HepG2 (cell line): ENCODE measurements around the gene NEAT1. TPM values are rescaled to one million over a fixed set of nuclear protein-coding genes. Genes with fewer than 3 reads are reported as not detected.
"Not testable (repeated sequence)": the region's sequence is repeated elsewhere in the genome, so short reads cannot be mapped to it uniquely, and the experiment has no call there.

Source experiments
- ATAC-seq: fragments of 200-7000 bp; cut with Tn5 transposase; 3 replicates; pipeline ENCODE4 v1.9.1; 2020; ENCODE audit warnings: mild to moderate bottlenecking, moderate library complexity
- BruUV-seq: library from RNA; stranded (reverse); fragments of 400-500 nt; replicated peaks from 2 replicates; lab custom pipeline; 2021; lab: Mats Ljungman, UMichigan
- CTCF ChIA-PET: fragments of 300-600 bp; formaldehyde crosslinking; extraction: SDS; loops from one replicate; lab custom pipeline; 2021; ENCODE audit warnings: low total read pairs, inconsistent platforms, low intra/inter-chr PET ratio; lab: Yijun Ruan, JAX
- POLR2A ChIA-PET: fragments of 350-600 bp; sonication (Branson Sonifier 250); formaldehyde crosslinking; loops from one replicate; lab custom pipeline; 2020; ENCODE audit warnings: antibody characterized with exemption, inconsistent platforms; lab: Yijun Ruan, JAX
- DNase-seq: peaks from one replicate; pipeline ENCODE4 v3.0.0-alpha.2; 2015; ENCODE audit warnings: low spot score
- FAIRE-seq: peaks from 3 replicates; lab custom pipeline; 2011; peaks lifted over from hg19 to GRCh38; lab: Jason Lieb, UNC
- H2AFZ ChIP-seq: one replicate; pipeline ENCODE4 v1.6.1; 2011; ENCODE audit warnings: low read length, inconsistent platforms
- H3K27ac ChIP-seq: fragments of 300-600 bp; 3 replicates; pipeline ENCODE4 v1.8.0; 2011; ENCODE audit warnings: mixed run types, mild to moderate bottlenecking, mixed read lengths, low read length, inconsistent platforms; ENCODE audit not compliant: insufficient read depth; ENCODE audit errors: extremely low read length
- H3K27me3 ChIP-seq, 2 experiments: fragments of 200-600 bp in 1 of 2; 2 replicates in 1 of 2; 3 replicates in 1 of 2; pipeline versions ENCODE4 v1.6.0 to v1.8.0; 2011; ENCODE audit warnings: low read length in 2 of 2, mild to moderate bottlenecking in 2 of 2, moderate library complexity in 2 of 2, inconsistent platforms in 1 of 2; ENCODE audit not compliant: insufficient read depth in 2 of 2, control insufficient read depth in 1 of 2
- H3K36me3 ChIP-seq, 2 experiments: fragments of 200-600 bp in 1 of 2; replicated peaks in 1 of 2; 2 replicates in 1 of 2; 3 replicates in 1 of 2; pipeline versions ENCODE4 v1.5.1 to v1.8.0; 2011; ENCODE audit warnings: low read length in 2 of 2, inconsistent platforms in 1 of 2; ENCODE audit not compliant: insufficient read depth in 2 of 2, control insufficient read depth in 1 of 2
- H3K4me1 ChIP-seq: 2 replicates; pipeline ENCODE4 v1.5.1; 2012; ENCODE audit warnings: low read length, inconsistent platforms; ENCODE audit not compliant: insufficient read depth
- H3K4me2 ChIP-seq: 2 replicates; pipeline ENCODE4 v1.6.0; 2011; ENCODE audit warnings: low read depth, low read length, inconsistent platforms
- H3K4me3 ChIP-seq, 3 experiments: fragments of 200-600 bp in 1 of 3; sonication (generic), shearing (Covaris generic) in 1 of 3; replicated peaks in 1 of 3; 2 replicates each; pipeline ENCODE4 v1.5.1; 2011 to 2016; ENCODE audit warnings: low read length in 3 of 3, inconsistent platforms in 2 of 3, low read depth in 2 of 3, mild to moderate bottlenecking in 2 of 3, control low read depth in 1 of 3, mixed read lengths in 1 of 3; ENCODE audit not compliant: insufficient read depth in 1 of 3
- H3K79me2 ChIP-seq: one replicate; pipeline ENCODE4 v1.6.1; 2011; ENCODE audit warnings: low read length, inconsistent platforms; ENCODE audit not compliant: insufficient read depth
- H3K9ac ChIP-seq: 2 replicates; pipeline ENCODE4 v1.6.0; 2011; ENCODE audit warnings: mild to moderate bottlenecking, low read depth, low read length, inconsistent platforms; ENCODE audit not compliant: insufficient read depth
- H3K9me3 ChIP-seq: 2 replicates; pipeline ENCODE4 v1.5.1; 2012; ENCODE audit warnings: mild to moderate bottlenecking, low read length
- H4K20me1 ChIP-seq: 2 replicates; pipeline ENCODE4 v1.6.0; 2011; ENCODE audit warnings: inconsistent platforms, mild to moderate bottlenecking, low read length, moderate library complexity; ENCODE audit not compliant: insufficient read depth
- BORCS8-MEF2B ChIP-seq: sonication (generic); formaldehyde crosslinking; IDR thresholded peaks from 2 replicates; pipeline ENCODE4 v1.8.0; 2022; ENCODE audit warnings: mild to moderate bottlenecking, missing genetic modification reagents
- ETS1 ChIP-seq: sonication (generic); formaldehyde crosslinking; IDR thresholded peaks from 2 replicates; pipeline ENCODE4 v1.4.0; 2020; ENCODE audit warnings: missing genetic modification reagents
- HBP1 ChIP-seq: IDR thresholded peaks from 2 replicates; pipeline ENCODE4 v1.6.1; 2016; ENCODE audit warnings: low read depth, control low read depth
- HDAC1 ChIP-seq: sonication (generic); formaldehyde crosslinking; IDR thresholded peaks from 2 replicates; pipeline ENCODE4 v1.5.1; 2020; ENCODE audit warnings: mild to moderate bottlenecking, missing genetic modification reagents
- U2AF2 ChIP-seq: fragments of 200-400 bp; formaldehyde crosslinking; IDR thresholded peaks from 2 replicates; pipeline ENCODE4 v1.6.1; 2017; ENCODE audit warnings: low read depth, mild to moderate bottlenecking, low read length
- YY1 ChIP-seq: IDR thresholded peaks from 2 replicates; pipeline ENCODE4 v1.6.1; 2011; ENCODE audit warnings: low read length, low read depth, moderate library complexity, mild to moderate bottlenecking; ENCODE audit not compliant: insufficient read depth, insufficient replicate concordance
- ZNF512 ChIP-seq: sonication (generic); formaldehyde crosslinking; IDR thresholded peaks from 2 replicates; pipeline ENCODE4 v1.4.0; 2020; ENCODE audit warnings: mild to moderate bottlenecking, missing genetic modification reagents
- ZNF580 ChIP-seq: IDR thresholded peaks from 2 replicates; pipeline ENCODE4 v1.6.1; 2016; ENCODE audit warnings: low read depth, borderline replicate concordance
- ZNF766 ChIP-seq: sonication (generic); formaldehyde crosslinking; IDR thresholded peaks from 2 replicates; pipeline ENCODE4 v1.5.0; 2020; ENCODE audit warnings: missing genetic modification reagents, borderline replicate concordance
- ZSCAN30 ChIP-seq: sonication (generic); formaldehyde crosslinking; IDR thresholded peaks from 2 replicates; pipeline ENCODE4 v1.5.0; 2020; ENCODE audit warnings: mild to moderate bottlenecking, missing genetic modification reagents
- WGBS: methylation state at CpG from one replicate; pipeline ENCODE4 v1.1.6; 2017; ENCODE audit warnings: low lambda C conversion rate; 5-methylcytosine and 5-hydroxymethylcytosine counted together
- in situ Hi-C: cut with HindIII; loops from 2 replicates; pipeline ENCODE4 v1.10.0; 2017; ENCODE audit warnings: low pct_unique_long_range_greater_than_20kb; ENCODE audit not compliant: extremely low pct_ligation_motif_present
- intact Hi-C: fragments of 100-400 bp; cut with micrococcal nuclease; formaldehyde crosslinking; loops from one replicate; pipeline ENCODE4 v1.10.0; 2022; ENCODE audit not compliant: unreplicated experiment
- polyA plus RNA-seq, 8 experiments: library from polyadenylated mRNA; depleted of rRNA in 3 of 8; stranded (reverse) in 7 of 8; unstranded in 1 of 8; fragments of >200 nt; fragmentation: Illumina TruSeq in 4 of 8; extraction: Trizol in 4 of 8; gene quantifications; 2 replicates each; pipeline versions ENCODE4 v1.2.1 to v1.2.3, GENCODE V29; 2011 to 2016; ENCODE audit warnings: low read depth in 4 of 8, missing spikeins in 1 of 8, mixed read lengths in 1 of 8; ENCODE audit not compliant: insufficient read depth in 1 of 8
- total RNA-seq, 5 experiments: library from RNA; depleted of rRNA; stranded (reverse); fragments of >200 nt; fragmentation: Illumina TruSeq; extraction: Trizol; gene quantifications; 2 replicates each; pipeline ENCODE4 v1.2.3, GENCODE V29; 2016; ENCODE audit warnings: low read depth in 1 of 5

The NEAT1 gene
- total and polyA plus RNA-seq, 2 of the 13 experiments (the other 11 are each of a cell fraction or from before 2014, with no cell fraction given), result 20.5 to 41.2 TPM

- intact Hi-C loops (loop anchor here (5.0 kb wide), 1 partner anchor 92 kb away; no protein-coding TSS in a partner anchor), in situ Hi-C loops (loop anchor here (10.0 kb wide), 1 partner anchor 45 kb away; no protein-coding TSS in a partner anchor)
- Histone ChIP-seq H3K4me1 (peaks cover 40% of the 10 kb centered on the region), H3K9ac (no peak overlapping the region), H3K36me3 (no peaks in the 10 kb centered on the region), H3K79me2 (no peaks in the 10 kb centered on the region), H3K9me3 (no peaks in the 10 kb centered on the region), H2AFZ (no peak overlapping the region), H3K27ac (no peak overlapping the region), H4K20me1 (no peaks in the 10 kb centered on the region), H3K4me2 (no peak overlapping the region), H3K4me3 (no peak overlapping the region), H3K27me3 (no peaks in the 10 kb centered on the region)
- TF ChIP-seq ETS1 (CRISPR knock-in tag) (no peak), ZNF580 (no peak), HBP1 (CRISPR knock-in tag) (no peak), U2AF2 (no peak), ZSCAN30 (CRISPR knock-in tag) (no peak), ZNF766 (no peak), ZNF512 (CRISPR knock-in tag) (no peak), BORCS8-MEF2B (CRISPR knock-in tag) (no peak), YY1 (no peak), HDAC1 (no peak)
- no peak for DNase-seq
- BruUV-seq, result no TSS peak
- ATAC-seq, result no peak
- FAIRE-seq, result no peak
- CTCF ChIA-PET, result no interaction called here
- POLR2A ChIA-PET, result interaction anchor here (0.5 to 1.8 kb wide), 5 partner anchors 18 to 126 kb away, joined by 3 to 6 read pairs (median 4); partner anchors contain the start of genes DPF2 and MALAT1
- WGBS, result 71% methylated on average over 7 of the region's 7 CpGs
These were observed 37.0 kb downstream of the NEAT1 start for GRCh38 chr11:65459552-65459951.

GRCh38 chr11:65465471-65465870 lies 42.9 kb downstream of the NEAT1 start:
- H3K9me3 ChIP-seq, DNase-seq, H3K4me2 ChIP-seq, H2AFZ ChIP-seq, H4K20me1 ChIP-seq, ATAC-seq, FAIRE-seq, H3K27ac ChIP-seq, intact Hi-C loops, H3K27me3 ChIP-seq, H3K36me3 ChIP-seq, H3K9ac ChIP-seq, H3K79me2 ChIP-seq, H3K4me3 ChIP-seq, CTCF ChIA-PET, BruUV-seq: not testable (repeated sequence)
- WGBS, result 87% methylated on average over 16 of the region's 18 CpGs
- in situ Hi-C loops, result loop anchor here (10.0 kb wide), 1 partner anchor 101 kb away; no protein-coding TSS in a partner anchor
- POLR2A ChIA-PET, result interaction anchor here (0.6 to 17.5 kb wide), 5 partner anchors 12 to 82 kb away, joined by 3 to 1590 read pairs (median 4); partner anchors contain the start of gene MALAT1
- peaks cover 34% of the 10 kb centered on the region for H3K4me1 ChIP-seq
